GM21423 (cell line): ENCODE results near the gene TOM1L2.

Experiments
- ATAC-seq: cut with Tn5 transposase; IDR thresholded peaks from one replicate; pipeline ENCODE4 v1.9.1; 2021; ENCODE audit warnings: mild to moderate bottlenecking, moderate library complexity; ENCODE audit not compliant: unreplicated experiment

Gene TOM1L2

GRCh38 chr17:17900615-17901520, 71.3 kb downstream of the TOM1L2 start:
- ATAC-seq = no peak

- no peak for ATAC-seq
These were observed 72.7 kb downstream of the TOM1L2 start for GRCh38 chr17:17899486-17899885.

- ATAC-seq = no peak
These were observed 73.5 kb downstream of the TOM1L2 start for GRCh38 chr17:17898673-17899072.

DNA sequence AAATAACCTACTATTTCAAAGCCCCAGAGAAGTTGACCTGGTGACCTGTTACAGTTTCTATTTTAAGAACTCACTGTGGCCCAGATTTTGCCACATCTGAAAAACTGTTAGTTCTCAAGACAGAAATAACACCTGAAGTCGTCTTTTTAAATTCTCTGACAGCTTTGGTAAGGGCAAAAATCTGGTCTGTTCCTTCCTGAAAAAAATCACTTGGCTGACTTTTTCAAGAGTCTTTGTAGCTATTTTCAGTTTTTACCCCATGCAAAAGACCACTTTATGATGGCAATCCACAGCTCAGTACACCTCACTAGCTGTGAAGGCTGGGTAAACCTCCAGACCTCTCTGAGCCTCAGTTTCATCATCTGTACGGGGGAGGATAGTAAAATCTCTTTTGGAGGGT, 74.8 kb downstream of the TOM1L2 start:
- ATAC-seq = no peak

DNA sequence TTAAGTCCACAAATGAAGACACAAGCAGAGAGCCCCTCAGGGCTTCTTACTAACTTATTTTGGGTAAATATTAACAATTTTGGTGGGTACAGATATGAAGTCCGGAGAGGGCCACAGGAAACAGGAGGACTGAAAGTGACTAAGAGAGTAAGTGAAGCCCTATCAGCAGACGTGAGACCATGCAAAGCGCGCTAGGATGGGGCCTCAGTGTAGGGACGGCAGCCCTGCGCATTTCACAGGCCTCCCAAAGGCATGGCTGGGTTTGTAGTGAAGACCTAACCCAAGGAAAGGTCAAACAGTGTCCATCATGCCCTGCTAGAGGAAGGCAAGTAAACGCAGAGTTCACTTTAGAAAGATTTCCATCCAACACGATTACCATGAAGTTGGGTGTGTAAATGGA, 75.5 kb downstream of the TOM1L2 start:
- no peak for ATAC-seq

DNA sequence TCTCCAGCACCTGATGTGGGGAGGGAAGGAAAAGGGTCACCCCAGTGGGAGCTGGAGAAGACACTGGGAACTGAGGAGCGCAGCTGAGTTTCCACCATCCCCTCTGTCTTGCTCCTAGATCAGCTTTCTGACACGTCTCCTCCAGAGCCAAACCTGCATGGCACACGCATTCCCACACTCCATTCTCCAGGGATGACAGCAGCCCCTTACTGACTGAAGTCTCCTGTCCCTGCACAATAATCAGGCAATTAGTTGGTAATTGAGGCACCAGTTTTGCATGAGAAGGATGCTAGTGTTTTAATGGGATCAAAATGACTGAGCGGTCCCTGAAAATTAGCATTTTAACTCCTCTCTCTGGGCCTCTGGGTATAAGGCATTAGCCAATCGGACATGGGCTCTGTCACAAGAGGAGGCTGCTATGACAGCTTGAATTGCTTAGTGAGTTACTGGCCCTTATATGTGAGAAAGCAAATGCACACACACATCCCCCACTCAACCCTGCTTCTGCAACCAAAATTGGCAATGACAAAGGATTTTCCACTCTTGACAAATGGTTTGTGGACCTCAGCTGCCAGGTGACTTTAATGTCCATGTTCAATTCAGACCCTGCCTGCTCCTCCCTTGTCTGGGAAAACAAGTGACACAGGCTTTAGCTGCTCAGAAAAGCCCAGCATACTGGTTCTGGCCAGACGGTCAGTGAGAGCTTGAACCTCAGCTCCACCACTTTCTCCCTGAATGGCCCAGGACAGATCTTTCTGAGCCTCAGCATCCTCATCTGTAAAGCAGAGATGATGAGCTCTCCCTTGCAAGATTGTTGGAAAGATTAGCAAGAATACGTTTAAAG, 78.2 kb downstream of the TOM1L2 start:
- no peak for ATAC-seq

DNA sequence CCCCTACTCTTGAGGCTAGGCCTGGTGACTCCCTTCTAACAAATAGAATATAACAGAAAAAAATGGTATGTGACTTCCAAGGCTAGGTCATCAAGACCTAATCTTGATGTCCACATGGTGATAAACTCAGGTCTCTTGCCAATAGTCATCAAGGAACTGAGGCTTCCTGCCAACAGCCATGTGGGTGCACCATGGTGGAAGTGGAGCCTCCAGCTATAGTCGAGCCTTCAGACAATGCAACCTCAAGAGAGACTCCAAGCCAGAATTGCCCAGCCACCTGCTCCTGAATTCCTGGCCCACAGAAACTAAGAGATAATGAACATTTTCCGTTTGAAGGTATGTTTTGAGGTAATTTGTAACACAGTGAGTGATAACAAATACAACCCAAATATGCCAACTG, 79.5 kb downstream of the TOM1L2 start:
- no peak for ATAC-seq

DNA sequence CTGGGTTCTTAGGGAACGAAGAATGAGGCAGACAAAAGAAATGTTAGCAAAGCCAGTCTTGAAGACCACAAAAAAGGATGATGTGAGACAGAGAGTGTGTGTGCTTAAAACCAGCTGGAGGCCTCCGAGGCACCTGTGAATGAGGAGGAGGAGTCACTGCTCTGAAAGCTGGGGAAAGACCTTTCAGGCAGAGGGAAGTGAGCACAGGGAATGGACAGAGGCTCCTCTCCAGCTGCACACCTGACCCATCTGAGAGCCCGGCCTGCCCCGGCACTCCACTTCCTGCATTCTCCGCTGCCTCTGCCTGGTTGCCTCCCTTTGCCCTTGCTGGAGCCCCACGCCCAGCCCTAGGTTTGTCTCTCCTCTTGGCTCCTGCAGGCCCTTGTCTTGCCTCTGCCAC, 80.2 kb downstream of the TOM1L2 start:
- ATAC-seq = no peak

DNA sequence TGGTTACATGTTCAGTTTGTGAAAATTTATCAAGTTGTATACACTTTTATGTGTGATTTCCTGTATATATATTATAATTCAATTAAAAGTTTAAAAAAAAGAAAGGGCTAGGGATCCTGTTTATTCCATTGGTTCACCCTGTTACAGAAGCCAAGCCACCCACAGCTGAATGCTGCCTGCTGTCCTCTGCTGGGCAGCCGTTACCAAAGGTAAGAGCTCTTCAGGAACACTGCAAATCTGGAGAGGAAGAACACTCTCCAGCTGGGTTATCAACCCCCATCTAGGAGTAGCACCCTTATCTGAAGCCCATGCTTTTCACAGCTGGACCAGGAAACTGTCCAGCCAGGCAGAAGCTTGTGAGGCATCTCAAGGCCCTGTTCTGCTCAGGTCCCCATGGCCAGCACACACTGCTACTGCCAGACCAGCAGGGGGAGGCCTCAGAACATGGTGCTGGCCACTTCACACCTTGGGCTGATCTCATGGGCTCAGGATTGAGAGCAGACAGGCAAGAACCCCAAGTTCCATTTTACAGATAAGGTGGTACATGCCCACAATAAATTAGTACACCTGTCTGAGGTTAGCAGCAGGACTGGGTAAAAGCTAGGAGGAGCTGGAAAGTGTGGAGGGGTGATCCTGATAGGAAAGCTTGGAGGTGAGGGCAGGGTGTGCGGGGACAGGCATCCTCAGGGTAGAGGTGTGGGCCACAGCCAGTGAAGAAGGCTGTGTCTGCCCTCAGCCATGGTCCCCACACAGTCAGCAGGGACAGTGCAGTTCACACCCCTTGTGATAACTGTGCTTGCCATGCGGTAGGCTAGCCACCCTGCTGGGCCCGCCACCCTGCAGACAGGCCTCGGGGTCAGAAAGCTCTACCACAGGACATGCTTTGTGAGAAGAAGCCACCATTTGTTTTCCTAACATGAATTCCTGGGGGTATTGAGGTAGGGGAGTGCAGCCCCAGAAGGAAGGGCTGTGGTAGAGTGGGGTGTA, 81.1 kb downstream of the TOM1L2 start:
- no peak for ATAC-seq

DNA sequence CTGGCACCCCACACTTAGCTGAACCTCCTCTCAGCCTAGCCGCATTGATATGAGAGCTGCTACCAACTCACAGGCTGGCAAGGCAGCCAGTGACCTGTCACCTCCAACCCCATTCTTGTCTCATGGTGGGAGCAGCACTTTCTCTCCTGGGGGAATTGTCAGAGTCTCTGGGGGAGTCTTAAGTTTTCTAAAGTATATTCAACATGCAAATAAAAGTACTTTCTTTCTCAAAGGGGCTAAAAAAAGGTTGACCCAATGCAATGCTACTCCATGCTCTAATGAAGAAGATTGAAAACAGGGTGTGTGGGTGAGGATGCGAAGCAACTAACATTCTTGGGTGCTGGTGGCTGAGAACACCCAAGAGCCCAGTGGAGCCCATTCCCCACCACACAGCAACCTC, 82.3 kb downstream of the TOM1L2 start:
- ATAC-seq = no peak

DNA sequence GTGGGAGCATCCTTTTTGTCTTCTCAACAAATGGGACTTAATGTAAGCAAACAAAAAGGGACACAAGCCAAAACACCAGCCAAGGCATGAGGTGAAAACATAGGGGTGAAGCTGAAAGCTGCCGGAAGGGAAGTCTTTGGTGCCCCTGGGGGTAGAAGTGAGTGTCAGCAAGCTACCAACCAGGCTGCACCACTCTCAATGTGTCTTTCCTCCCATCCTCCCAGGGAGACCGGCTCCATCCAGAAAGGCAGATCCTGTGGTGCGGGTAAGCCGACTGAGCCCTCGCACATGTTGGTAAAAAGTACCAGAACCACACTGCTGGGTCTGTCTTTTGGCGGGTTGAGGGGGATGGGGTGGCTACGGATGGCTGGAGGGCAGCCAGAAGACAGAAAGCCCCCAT, 83.4 kb downstream of the TOM1L2 start:
- no peak for ATAC-seq

DNA sequence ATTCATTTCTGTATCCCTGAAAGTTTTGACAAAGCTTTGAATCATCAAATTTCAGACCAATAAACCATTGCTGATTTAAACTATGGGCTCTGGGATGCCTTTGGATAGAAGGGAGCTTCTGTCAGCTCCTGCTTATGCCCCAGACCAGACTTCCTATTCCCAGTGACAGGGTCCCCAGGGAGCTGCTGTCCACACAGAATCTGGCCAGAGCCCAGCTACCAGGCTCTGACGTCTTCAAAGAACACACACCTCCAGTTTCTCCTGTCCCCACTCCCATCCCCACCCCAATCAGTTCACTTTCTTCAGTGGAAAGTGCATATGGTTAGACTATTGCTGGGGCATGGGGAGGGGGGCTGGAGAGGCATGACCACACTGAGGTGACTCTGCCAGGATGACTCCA, 83.8 kb downstream of the TOM1L2 start:
- ATAC-seq = no peak

DNA sequence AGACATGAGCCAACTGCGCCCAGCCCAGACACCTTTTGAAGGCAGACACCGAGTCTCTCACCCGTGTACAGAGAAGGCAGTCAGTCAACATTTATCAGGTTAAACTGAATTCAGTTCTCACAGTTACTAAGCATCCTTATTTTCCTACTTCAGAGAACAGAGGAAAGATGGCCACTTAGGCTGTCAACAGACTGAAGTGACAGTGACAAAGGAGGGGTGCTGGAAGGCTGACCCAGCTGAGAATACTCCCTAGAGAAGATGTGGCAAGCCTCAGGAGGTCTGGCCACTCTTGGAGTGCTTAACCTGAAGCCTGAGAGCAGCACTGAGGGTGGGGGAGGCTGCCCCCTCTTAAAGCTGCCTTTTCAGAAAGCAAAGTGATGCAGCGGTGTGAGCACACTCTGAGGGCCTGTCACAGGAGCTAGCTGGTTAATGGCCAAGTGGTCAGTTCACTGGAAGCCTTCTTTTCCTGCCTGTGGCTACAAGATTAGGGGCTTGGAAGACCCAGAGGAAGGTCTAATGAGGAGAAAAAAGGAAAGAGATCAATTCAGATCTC, 84.4 kb downstream of the TOM1L2 start:
- no peak for ATAC-seq

- no peak for ATAC-seq
These were observed 85.5 kb downstream of the TOM1L2 start for GRCh38 chr17:17886726-17887125.

DNA sequence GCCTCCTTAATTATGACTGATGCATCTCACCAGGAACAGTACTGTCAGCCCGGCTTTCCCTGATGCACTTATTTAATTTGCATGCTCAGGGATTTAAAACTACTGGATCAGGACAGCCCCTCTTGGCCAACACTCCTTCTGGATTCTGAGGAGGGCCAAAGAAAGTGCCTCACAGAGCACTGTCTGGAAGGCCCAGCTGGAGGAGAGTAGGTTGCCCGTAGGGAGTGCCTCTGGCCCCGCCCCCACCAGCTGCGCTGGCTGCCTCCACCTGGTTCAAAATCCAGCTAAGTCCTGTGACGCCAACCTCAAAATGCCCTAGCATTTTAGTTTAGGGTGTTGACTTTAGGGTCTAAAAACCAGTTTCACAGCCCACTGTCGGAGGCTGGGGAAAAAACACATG, 86.0 kb downstream of the TOM1L2 start:
- ATAC-seq = no peak

GRCh38 chr17:17884391-17885357, 87.5 kb downstream of the TOM1L2 start:
- no peak for ATAC-seq

GRCh38 chr17:17883801-17884200, 88.4 kb downstream of the TOM1L2 start:
- ATAC-seq = no peak

DNA sequence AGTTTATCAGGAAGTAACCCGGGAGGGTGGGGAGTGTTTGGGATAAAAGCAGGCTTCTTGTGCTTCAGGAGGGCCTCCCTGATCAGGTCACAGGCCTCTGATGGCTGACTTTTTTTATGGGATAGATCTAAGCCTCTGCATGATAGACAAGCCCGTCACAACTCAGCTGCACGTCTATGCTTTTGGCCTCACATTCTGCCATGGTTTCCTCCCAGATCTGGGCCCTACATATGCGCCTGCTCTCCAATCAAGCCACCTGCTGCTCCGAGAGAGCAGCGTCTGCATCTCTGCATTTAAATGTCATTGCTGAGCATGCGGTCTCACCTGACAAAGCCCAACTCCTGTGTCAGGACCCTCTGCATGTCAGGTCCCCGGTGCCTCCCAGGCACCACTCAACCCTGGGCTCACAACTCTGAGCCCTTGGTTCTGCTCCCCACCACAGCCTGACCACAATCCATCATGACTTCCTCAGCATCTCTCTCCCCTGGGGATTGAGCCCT, 90.1 kb downstream of the TOM1L2 start:
- no peak for ATAC-seq

- no peak for ATAC-seq
These were observed 91.5 kb downstream of the TOM1L2 start for GRCh38 chr17:17880577-17881196.
